ENCODE data around the gene GYG1. TPM values are rescaled to one million over a fixed set of nuclear protein-coding genes. Genes with fewer than 3 reads are reported as not detected.

The GYG1 gene
- total RNA-seq, 1 donor from 2014 or later = 21.3 TPM

- Histone ChIP-seq H3K4me3 (ENCODE audit: low read depth, low read length) (peak overlapping the region; percentile 92), H3K27me3 (ENCODE audit: control insufficient read depth, insufficient read depth, low read length) (no peaks in the 10 kb centered on the region), H3K36me3 (ENCODE audit: control insufficient read depth, insufficient read depth, low read length) (peaks cover 2% of the 10 kb centered on the region)
- DNase-seq (ENCODE audit: low read depth) (peak; percentile 8), FAIRE-seq (no peak)
- TF ChIP-seq, protein P1, sequence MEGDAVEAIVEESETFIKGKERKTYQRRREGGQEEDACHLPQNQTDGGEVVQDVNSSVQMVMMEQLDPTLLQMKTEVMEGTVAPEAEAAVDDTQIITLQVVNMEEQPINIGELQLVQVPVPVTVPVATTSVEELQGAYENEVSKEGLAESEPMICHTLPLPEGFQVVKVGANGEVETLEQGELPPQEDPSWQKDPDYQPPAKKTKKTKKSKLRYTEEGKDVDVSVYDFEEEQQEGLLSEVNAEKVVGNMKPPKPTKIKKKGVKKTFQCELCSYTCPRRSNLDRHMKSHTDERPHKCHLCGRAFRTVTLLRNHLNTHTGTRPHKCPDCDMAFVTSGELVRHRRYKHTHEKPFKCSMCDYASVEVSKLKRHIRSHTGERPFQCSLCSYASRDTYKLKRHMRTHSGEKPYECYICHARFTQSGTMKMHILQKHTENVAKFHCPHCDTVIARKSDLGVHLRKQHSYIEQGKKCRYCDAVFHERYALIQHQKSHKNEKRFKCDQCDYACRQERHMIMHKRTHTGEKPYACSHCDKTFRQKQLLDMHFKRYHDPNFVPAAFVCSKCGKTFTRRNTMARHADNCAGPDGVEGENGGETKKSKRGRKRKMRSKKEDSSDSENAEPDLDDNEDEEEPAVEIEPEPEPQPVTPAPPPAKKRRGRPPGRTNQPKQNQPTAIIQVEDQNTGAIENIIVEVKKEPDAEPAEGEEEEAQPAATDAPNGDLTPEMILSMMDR (IDR thresholded peaks at IDR 0.05; ENCODE audit: insufficient read depth, low read length, severe bottlenecking) = no peak
Measured at GRCh38 chr3:148992027-148992634, 791 bp downstream of the GYG1 start.

- TF ChIP-seq, protein P1 (IDR thresholded peaks at IDR 0.05; ENCODE audit: insufficient read depth, low read length, severe bottlenecking) = no peak
- Histone ChIP-seq H3K36me3 (ENCODE audit: control insufficient read depth, insufficient read depth, low read length) (peaks cover 2% of the 10 kb centered on the region), H3K27me3 (ENCODE audit: control insufficient read depth, insufficient read depth, low read length) (no peaks in the 10 kb centered on the region), H3K4me3 (ENCODE audit: low read depth, low read length) (no peak overlapping the region)
- no peak for DNase-seq (ENCODE audit: low read depth)
- no peak for FAIRE-seq
Measured at GRCh38 chr3:148992635-148993255, 1.4 kb downstream of the GYG1 start.

DNA sequence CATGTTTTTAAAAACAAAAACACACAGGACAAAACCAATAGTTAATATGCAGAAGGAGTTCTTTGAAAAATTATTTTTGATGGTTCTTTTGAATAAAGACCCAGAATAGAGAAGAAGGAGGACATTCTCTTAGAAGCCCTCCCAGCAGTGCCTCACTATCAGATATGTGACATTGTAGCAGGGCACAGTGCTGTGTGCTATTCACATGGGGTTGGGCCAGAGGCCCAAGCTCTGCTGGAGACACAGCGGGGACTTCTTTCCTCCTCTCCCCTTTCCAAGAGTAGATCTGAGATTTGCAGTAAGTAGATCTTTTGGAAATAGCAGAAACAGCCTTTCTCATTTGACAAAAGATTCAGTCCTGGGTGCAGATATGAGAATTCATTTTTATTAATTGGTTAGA, 6.3 kb downstream of the GYG1 start:
- H3K36me3 ChIP-seq (ENCODE audit: control insufficient read depth, insufficient read depth, low read length) = peaks cover 2% of the 10 kb centered on the region
- no peaks in the 10 kb centered on the region for H3K27me3 ChIP-seq (ENCODE audit: control insufficient read depth, insufficient read depth, low read length)
- TF ChIP-seq, protein P1 (IDR thresholded peaks at IDR 0.05; ENCODE audit: insufficient read depth, low read length, severe bottlenecking) = no peak
- DNase-seq (ENCODE audit: low read depth) (no peak), FAIRE-seq (no peak)
- H3K4me3 ChIP-seq (ENCODE audit: low read depth, low read length) = no peak overlapping the region

- Histone ChIP-seq H3K36me3 (ENCODE audit: control insufficient read depth, insufficient read depth, low read length) (peaks cover 2% of the 10 kb centered on the region), H3K4me3 (ENCODE audit: low read depth, low read length) (no peak overlapping the region), H3K27me3 (ENCODE audit: control insufficient read depth, insufficient read depth, low read length) (no peaks in the 10 kb centered on the region)
- FAIRE-seq (no peak), DNase-seq (ENCODE audit: low read depth) (peak; percentile 9)
- TF ChIP-seq, protein P1 (IDR thresholded peaks at IDR 0.05; ENCODE audit: insufficient read depth, low read length, severe bottlenecking) = no peak
Measured at GRCh38 chr3:148998297-148998696, 7.0 kb downstream of the GYG1 start.

DNA sequence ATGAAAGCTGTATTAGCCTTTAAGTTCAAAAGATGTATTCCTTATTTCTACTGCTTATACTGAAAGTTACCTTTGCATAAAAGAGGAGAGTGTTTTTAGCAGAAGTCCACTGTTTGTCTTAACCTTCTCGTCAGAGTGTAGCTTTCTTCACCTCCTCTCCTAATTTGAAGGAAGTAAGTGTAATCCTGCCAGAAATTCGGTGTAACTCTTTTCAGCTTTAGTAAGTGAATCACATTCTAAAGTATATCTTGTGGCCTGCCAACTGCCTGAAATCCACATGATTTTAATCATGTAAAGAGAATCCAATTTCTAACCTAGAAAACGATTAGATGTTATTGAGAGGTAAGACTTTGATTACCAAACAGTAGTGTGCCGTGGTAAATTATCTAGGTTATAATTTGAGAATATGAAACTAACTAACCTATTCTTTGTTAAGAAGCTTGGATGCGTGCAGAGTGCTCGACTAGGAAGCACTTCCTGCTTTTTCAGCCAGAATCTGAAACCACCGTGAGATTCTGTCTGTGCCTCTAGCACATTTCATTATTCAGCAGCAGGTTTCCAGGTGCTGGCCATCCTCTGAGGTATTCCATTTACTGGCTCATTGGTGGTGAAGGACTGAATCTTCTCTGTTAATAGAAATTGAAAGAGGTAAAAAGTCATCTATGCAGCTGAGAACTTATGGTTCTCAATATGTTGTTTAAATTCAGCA, 7.5 kb downstream of the GYG1 start:
- TF ChIP-seq, protein P1 (IDR thresholded peaks at IDR 0.05; ENCODE audit: insufficient read depth, low read length, severe bottlenecking) = no peak
- H3K27me3 ChIP-seq (ENCODE audit: control insufficient read depth, insufficient read depth, low read length) = no peaks in the 10 kb centered on the region
- FAIRE-seq = no peak
- DNase-seq (ENCODE audit: low read depth) = peak; percentile 20
- peaks cover 2% of the 10 kb centered on the region for H3K36me3 ChIP-seq (ENCODE audit: control insufficient read depth, insufficient read depth, low read length)
- no peak overlapping the region for H3K4me3 ChIP-seq (ENCODE audit: low read depth, low read length)
